HEK293 (cell line): ENCODE data around the gene EIF2B2.

Experiments
- CTCF ChIA-PET: fragments of 350-600 bp; formaldehyde crosslinking; extraction: SDS; loops from one replicate; lab custom pipeline; 2021; ENCODE audit warnings: antibody characterized with exemption; lab: Yijun Ruan, JAX
- POLR2A ChIA-PET: fragments of 300-600 bp; formaldehyde crosslinking; extraction: SDS; loops from one replicate; lab custom pipeline; 2020; ENCODE audit warnings: antibody characterized with exemption, inconsistent platforms; lab: Yijun Ruan, JAX
- H3K27ac ChIP-seq: fragments of 200-500 bp; sonication (Bioruptor generic); 2 replicates; pipeline ENCODE4 v1.5.1; 2014; ENCODE audit warnings: low read depth, low read length, control low read depth, inconsistent platforms; ENCODE audit errors: extremely low read depth
- H3K36me3 ChIP-seq, 2 experiments: fragments of 200-500 bp in 1 of 2; sonication (Bioruptor generic) in 1 of 2; 1 replicate in 1 of 2; 2 replicates in 1 of 2; pipeline ENCODE4 v1.5.1; 2014 to 2017; ENCODE audit warnings: inconsistent platforms in 2 of 2, low read length in 2 of 2; ENCODE audit not compliant: control insufficient read depth in 2 of 2, insufficient read depth in 1 of 2
- H3K4me1 ChIP-seq: fragments of 200-500 bp; sonication (Bioruptor generic); 2 replicates; pipeline ENCODE4 v1.5.1; 2014; ENCODE audit warnings: mild to moderate bottlenecking, low read length, inconsistent platforms; ENCODE audit not compliant: control insufficient read depth, insufficient read depth
- H3K4me3 ChIP-seq: 2 replicates; pipeline ENCODE4 v1.5.1; 2011; ENCODE audit warnings: low read depth, mild to moderate bottlenecking, control low read depth, low read length, moderate library complexity
- H3K9me3 ChIP-seq: fragments of 200-500 bp; sonication (Bioruptor generic); 2 replicates; pipeline ENCODE4 v1.5.1; 2014; ENCODE audit warnings: low read depth, low read length, inconsistent platforms; ENCODE audit not compliant: control insufficient read depth, insufficient read depth
- BCL11A ChIP-seq: fragments of 450-650 bp; formaldehyde crosslinking; IDR thresholded peaks from 2 replicates; pipeline ENCODE4 v1.5.1; 2016; ENCODE audit warnings: low read depth, missing biosample characterization, missing genetic modification characterization
- KLF8 ChIP-seq: fragments of 450-650 bp; formaldehyde crosslinking; IDR thresholded peaks from 2 replicates; pipeline ENCODE4 v1.5.1; 2016; ENCODE audit warnings: missing biosample characterization, missing genetic modification characterization
- ZFP41 ChIP-seq: fragments of 450-650 bp; formaldehyde crosslinking; IDR thresholded peaks from 2 replicates; pipeline ENCODE4 v1.5.1; 2016; ENCODE audit warnings: missing biosample characterization, missing genetic modification characterization, borderline replicate concordance
- ZNF112 ChIP-seq: fragments of 450-650 bp; formaldehyde crosslinking; IDR thresholded peaks from 2 replicates; pipeline ENCODE4 v1.5.0; 2017; ENCODE audit warnings: missing biosample characterization, missing genetic modification characterization
- ZNF2 ChIP-seq: fragments of 450-650 bp; formaldehyde crosslinking; IDR thresholded peaks from 2 replicates; pipeline ENCODE4 v1.5.1; 2016; ENCODE audit warnings: missing biosample characterization, missing genetic modification characterization
- ZNF23 ChIP-seq: fragments of 450-650 bp; formaldehyde crosslinking; IDR thresholded peaks from 2 replicates; pipeline ENCODE4 v1.5.1; 2016; ENCODE audit warnings: missing biosample characterization, missing genetic modification characterization, borderline replicate concordance
- ZNF239 ChIP-seq: fragments of 450-650 bp; formaldehyde crosslinking; IDR thresholded peaks from 2 replicates; pipeline ENCODE4 v1.5.1; 2016; ENCODE audit warnings: missing biosample characterization, missing genetic modification characterization
- ZNF274 ChIP-seq, 2 experiments: fragments of 200-500 bp in 1 of 2; fragments of 450-650 bp in 1 of 2; sonication (Bioruptor generic) in 1 of 2; formaldehyde crosslinking in 1 of 2; IDR thresholded peaks; 2 replicates each; pipeline versions ENCODE4 v1.5.1 to v1.6.1; 2014 to 2016; ENCODE audit warnings: borderline replicate concordance in 1 of 2, inconsistent platforms in 1 of 2, low read length in 1 of 2, missing biosample characterization in 1 of 2, missing genetic modification characterization in 1 of 2
- ZNF302 ChIP-seq: fragments of 450-650 bp; formaldehyde crosslinking; IDR thresholded peaks from 2 replicates; pipeline ENCODE4 v1.5.1; 2016; ENCODE audit warnings: missing biosample characterization, missing genetic modification characterization, low read depth
- ZNF341 ChIP-seq: fragments of 450-650 bp; formaldehyde crosslinking; IDR thresholded peaks from 2 replicates; pipeline ENCODE4; 2016; ENCODE audit warnings: low read depth, missing biosample characterization, missing genetic modification characterization
- ZNF391 ChIP-seq: fragments of 450-650 bp; formaldehyde crosslinking; IDR thresholded peaks from 2 replicates; pipeline ENCODE4 v1.5.1; 2016; ENCODE audit warnings: low read depth, missing biosample characterization, missing genetic modification characterization, borderline replicate concordance
- ZNF544 ChIP-seq: fragments of 450-650 bp; formaldehyde crosslinking; IDR thresholded peaks from 2 replicates; pipeline ENCODE4 v1.5.0; 2017; ENCODE audit warnings: missing biosample characterization, missing genetic modification characterization
- ZNF658 ChIP-seq: fragments of 450-650 bp; formaldehyde crosslinking; IDR thresholded peaks from 2 replicates; pipeline ENCODE4; 2016; ENCODE audit warnings: missing biosample characterization, missing genetic modification characterization
- TF ChIP-seq, protein P1 (sequence below): fragments of 450-650 bp; formaldehyde crosslinking; IDR thresholded peaks from 2 replicates; pipeline ENCODE4 v1.5.0; 2017; ENCODE audit warnings: missing biosample characterization, missing genetic modification characterization, borderline replicate concordance
- TF ChIP-seq, protein P2 (sequence below): fragments of 450-650 bp; formaldehyde crosslinking; IDR thresholded peaks from 2 replicates; pipeline ENCODE4 v1.5.1; 2016; ENCODE audit warnings: missing biosample characterization, missing genetic modification characterization, low read depth
- TF ChIP-seq, protein P3 (sequence below): fragments of 450-650 bp; formaldehyde crosslinking; IDR thresholded peaks from 2 replicates; pipeline ENCODE4 v1.5.1; 2016; ENCODE audit warnings: missing biosample characterization, missing genetic modification characterization
- TF ChIP-seq, protein P4 (sequence below): fragments of 450-650 bp; formaldehyde crosslinking; IDR thresholded peaks from 2 replicates; pipeline ENCODE4 v1.5.1; 2017; ENCODE audit warnings: missing biosample characterization, missing genetic modification characterization

The EIF2B2 gene

DNA sequence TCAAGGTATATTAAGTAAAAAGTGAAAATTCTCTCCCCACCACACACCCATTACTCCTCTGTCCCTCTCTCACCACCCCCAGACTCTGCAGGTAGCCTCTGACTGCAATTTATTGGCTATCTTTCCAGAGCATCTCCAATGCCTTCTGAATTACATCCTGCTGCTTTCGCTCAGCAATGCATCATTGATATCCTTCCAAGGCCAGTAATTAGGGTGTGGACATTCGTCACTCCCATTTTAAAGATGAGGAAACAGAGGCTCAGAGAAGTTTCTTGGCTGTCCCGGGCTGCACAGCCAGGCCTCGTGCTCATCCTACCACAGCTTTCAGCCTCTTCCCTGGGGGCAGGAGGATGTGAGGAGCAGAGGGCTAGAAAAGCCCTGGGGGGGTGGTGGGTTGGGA, 23.7 kb upstream of the EIF2B2 start (continued):
- TF ChIP-seq, protein P1, sequence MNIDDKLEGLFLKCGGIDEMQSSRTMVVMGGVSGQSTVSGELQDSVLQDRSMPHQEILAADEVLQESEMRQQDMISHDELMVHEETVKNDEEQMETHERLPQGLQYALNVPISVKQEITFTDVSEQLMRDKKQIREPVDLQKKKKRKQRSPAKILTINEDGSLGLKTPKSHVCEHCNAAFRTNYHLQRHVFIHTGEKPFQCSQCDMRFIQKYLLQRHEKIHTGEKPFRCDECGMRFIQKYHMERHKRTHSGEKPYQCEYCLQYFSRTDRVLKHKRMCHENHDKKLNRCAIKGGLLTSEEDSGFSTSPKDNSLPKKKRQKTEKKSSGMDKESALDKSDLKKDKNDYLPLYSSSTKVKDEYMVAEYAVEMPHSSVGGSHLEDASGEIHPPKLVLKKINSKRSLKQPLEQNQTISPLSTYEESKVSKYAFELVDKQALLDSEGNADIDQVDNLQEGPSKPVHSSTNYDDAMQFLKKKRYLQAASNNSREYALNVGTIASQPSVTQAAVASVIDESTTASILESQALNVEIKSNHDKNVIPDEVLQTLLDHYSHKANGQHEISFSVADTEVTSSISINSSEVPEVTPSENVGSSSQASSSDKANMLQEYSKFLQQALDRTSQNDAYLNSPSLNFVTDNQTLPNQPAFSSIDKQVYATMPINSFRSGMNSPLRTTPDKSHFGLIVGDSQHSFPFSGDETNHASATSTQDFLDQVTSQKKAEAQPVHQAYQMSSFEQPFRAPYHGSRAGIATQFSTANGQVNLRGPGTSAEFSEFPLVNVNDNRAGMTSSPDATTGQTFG (tag by site-specific recombination) = no peak
- TF ChIP-seq ZNF544 (tag by site-specific recombination) (no peak), ZFP41 (tag by site-specific recombination) (no peak), ZNF2 (no peak), ZNF112 (tag by site-specific recombination) (no peak), ZNF658 (tag by site-specific recombination) (no peak), ZNF302 (tag by site-specific recombination) (no peak), BCL11A (tag by site-specific recombination) (no peak), ZNF274 (IDR thresholded peaks at IDR 0.05; ENCODE audit: low read length) (no peak), ZNF274 (tag by site-specific recombination; IDR thresholded peaks at IDR 0.05; ENCODE audit: borderline replicate concordance) (no peak), KLF8 (tag by site-specific recombination) (no peak), ZNF391 (tag by site-specific recombination) (no peak)
- TF ChIP-seq, protein P2, sequence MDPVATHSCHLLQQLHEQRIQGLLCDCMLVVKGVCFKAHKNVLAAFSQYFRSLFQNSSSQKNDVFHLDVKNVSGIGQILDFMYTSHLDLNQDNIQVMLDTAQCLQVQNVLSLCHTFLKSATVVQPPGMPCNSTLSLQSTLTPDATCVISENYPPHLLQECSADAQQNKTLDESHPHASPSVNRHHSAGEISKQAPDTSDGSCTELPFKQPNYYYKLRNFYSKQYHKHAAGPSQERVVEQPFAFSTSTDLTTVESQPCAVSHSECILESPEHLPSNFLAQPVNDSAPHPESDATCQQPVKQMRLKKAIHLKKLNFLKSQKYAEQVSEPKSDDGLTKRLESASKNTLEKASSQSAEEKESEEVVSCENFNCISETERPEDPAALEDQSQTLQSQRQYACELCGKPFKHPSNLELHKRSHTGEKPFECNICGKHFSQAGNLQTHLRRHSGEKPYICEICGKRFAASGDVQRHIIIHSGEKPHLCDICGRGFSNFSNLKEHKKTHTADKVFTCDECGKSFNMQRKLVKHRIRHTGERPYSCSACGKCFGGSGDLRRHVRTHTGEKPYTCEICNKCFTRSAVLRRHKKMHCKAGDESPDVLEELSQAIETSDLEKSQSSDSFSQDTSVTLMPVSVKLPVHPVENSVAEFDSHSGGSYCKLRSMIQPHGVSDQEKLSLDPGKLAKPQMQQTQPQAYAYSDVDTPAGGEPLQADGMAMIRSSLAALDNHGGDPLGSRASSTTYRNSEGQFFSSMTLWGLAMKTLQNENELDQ = no peak

DNA sequence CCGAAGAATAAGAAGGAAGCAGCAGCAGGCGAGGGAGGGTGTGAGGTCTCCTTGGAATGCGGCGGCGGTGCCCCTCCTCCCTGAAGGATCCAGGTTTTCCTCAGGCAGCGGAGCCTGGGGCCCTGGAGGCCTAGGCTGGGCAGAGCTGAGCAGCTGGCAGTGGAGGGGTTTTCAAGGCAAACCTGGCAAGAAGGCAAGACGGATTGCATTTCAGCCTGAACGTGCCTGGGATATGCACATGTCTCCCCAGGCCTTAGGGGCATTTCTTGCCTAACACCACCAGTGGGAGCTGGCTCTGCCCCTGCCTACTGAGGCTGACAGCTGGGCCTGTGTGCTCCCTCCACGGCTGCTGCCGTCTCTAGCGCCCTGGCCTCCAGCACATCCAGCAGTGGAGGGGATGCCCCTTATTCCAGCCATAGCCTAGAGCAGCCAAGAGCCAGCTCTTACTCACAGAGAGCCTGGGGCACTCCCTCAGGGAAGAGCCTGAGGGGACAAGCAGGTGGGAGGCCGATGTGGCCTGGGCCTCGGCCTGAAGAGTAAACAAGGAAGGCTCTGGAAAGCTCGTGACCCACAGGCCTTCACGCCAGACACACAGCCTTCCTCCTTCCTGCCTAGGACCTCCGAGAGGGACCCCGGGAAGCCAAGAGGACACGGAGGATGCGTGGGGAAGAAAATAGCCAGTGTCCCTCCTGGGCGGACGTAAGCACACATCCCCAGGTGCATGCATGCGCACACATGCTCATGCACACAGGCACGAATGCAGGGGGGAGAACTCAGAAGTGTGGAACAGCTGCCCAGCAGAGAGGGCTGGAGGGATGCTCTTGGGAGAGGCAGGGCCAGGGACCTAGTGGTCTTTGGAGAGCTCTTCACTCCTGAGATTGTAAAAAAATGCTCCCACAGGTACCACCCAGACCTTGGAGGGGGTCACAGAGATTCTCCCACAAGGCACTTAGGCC, 23.0 kb upstream of the EIF2B2 start:
- CTCF ChIA-PET = interaction anchor here (1.1 kb wide), 1 partner anchor 8 kb away, joined by 3 read pairs; no protein-coding TSS in a partner anchor
- Histone ChIP-seq H3K4me3 (no peak overlapping the region), H3K9me3 (no peaks in the 10 kb centered on the region), H3K27ac (no peak overlapping the region), H3K4me1 (no peaks in the 10 kb centered on the region; the same call in 1 of the 2 replicates), H3K36me3 (no peaks in the 10 kb centered on the region)
- peak; percentile 84 for TF ChIP-seq ZNF341 (tag by site-specific recombination)
- no peak for TF ChIP-seq ZNF239
- TF ChIP-seq, protein P3, sequence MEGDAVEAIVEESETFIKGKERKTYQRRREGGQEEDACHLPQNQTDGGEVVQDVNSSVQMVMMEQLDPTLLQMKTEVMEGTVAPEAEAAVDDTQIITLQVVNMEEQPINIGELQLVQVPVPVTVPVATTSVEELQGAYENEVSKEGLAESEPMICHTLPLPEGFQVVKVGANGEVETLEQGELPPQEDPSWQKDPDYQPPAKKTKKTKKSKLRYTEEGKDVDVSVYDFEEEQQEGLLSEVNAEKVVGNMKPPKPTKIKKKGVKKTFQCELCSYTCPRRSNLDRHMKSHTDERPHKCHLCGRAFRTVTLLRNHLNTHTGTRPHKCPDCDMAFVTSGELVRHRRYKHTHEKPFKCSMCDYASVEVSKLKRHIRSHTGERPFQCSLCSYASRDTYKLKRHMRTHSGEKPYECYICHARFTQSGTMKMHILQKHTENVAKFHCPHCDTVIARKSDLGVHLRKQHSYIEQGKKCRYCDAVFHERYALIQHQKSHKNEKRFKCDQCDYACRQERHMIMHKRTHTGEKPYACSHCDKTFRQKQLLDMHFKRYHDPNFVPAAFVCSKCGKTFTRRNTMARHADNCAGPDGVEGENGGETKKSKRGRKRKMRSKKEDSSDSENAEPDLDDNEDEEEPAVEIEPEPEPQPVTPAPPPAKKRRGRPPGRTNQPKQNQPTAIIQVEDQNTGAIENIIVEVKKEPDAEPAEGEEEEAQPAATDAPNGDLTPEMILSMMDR (tag by site-specific recombination) = peak; percentile 63
- TF ChIP-seq, protein P4, sequence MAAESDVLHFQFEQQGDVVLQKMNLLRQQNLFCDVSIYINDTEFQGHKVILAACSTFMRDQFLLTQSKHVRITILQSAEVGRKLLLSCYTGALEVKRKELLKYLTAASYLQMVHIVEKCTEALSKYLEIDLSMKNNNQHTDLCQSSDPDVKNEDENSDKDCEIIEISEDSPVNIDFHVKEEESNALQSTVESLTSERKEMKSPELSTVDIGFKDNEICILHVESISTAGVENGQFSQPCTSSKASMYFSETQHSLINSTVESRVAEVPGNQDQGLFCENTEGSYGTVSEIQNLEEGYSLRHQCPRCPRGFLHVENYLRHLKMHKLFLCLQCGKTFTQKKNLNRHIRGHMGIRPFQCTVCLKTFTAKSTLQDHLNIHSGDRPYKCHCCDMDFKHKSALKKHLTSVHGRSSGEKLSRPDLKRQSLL = peak; percentile 76; the same call in 1 of the 2 replicates
- TF ChIP-seq ZNF23 (tag by site-specific recombination) = no peak
- POLR2A ChIA-PET = interaction anchor here (0.6 to 0.7 kb wide), 3 partner anchors 24 to 689 kb away, joined by 3 to 8 read pairs (median 3); partner anchors contain the start of gene PGF
